A549 (cell line): ENCODE data around the gene ELP5. TPM values are rescaled to one million over a fixed set of nuclear protein-coding genes. Genes with fewer than 3 reads are reported as not detected.

Experiments used
- ATAC-seq, 2 experiments: fragments of 200-7000 bp in 1 of 2; fragments of >200 bp in 1 of 2; cut with Nextera tagmentation in 1 of 2; cut with Tn5 transposase in 1 of 2; 3 replicates each; pipeline versions ENCODE4 v1.8.0 to v1.9.1; 2018 to 2020; ENCODE audit warnings: mild to moderate bottlenecking in 1 of 2, moderate library complexity in 1 of 2
- CTCF ChIA-PET: fragments of 300-600 bp; sonication (Branson Sonifier 250); formaldehyde crosslinking; extraction: SDS; loops from one replicate; lab custom pipeline; 2021; ENCODE audit warnings: antibody characterized with exemption, inconsistent platforms; lab: Yijun Ruan, JAX
- POLR2A ChIA-PET: fragments of 350-600 bp; formaldehyde crosslinking; extraction: SDS; loops from one replicate; lab custom pipeline; 2021; ENCODE audit warnings: antibody characterized with exemption, inconsistent platforms; lab: Yijun Ruan, JAX
- DNase-seq, 2 experiments: peaks; one replicate each; pipeline versions ENCODE4 v3.0.0 to v3.0.0-alpha.2; 2011 to 2016; ENCODE audit warnings: low read depth in 1 of 2, low spot score in 1 of 2
- FAIRE-seq: peaks from 2 replicates; lab custom pipeline; 2011; peaks lifted over from hg19 to GRCh38; lab: Jason Lieb, UNC
- H3K27ac ChIP-seq, 2 experiments: fragments of >200 bp; sonication (Bioruptor Twin); formaldehyde crosslinking; 3 replicates each; pipeline ENCODE4 v1.5.1; 2016 to 2017
- H3K4me1 ChIP-seq: fragments of >200 bp; sonication (Bioruptor Twin); formaldehyde crosslinking; 3 replicates; pipeline ENCODE4 v1.6.1; 2016
- H3K4me2 ChIP-seq: fragments of >200 bp; sonication (Bioruptor Twin); formaldehyde crosslinking; 3 replicates; pipeline ENCODE4 v1.6.1; 2016
- H3K4me3 ChIP-seq: fragments of >200 bp; sonication (Bioruptor Twin); formaldehyde crosslinking; 3 replicates; pipeline ENCODE4 v1.5.1; 2016
- H3K9me3 ChIP-seq: fragments of >200 bp; sonication (Bioruptor Twin); formaldehyde crosslinking; 3 replicates; pipeline ENCODE4 v1.6.1; 2016
- CEBPB ChIP-seq, 2 experiments: fragments of >200 bp in 1 of 2; sonication (Bioruptor Twin) in 1 of 2; formaldehyde crosslinking in 1 of 2; IDR thresholded peaks; 2 replicates each; pipeline ENCODE4 v1.6.1; 2012 to 2016
- HOXB5 ChIP-seq: fragments of 250-450 bp; sonication (Bioruptor Pico); IDR thresholded peaks from 2 replicates; pipeline ENCODE4 v1.5.0; 2020; ENCODE audit warnings: mild to moderate bottlenecking, moderate library complexity
- JUN ChIP-seq, 2 experiments: fragments of >200 bp; sonication (Bioruptor Twin); formaldehyde crosslinking; IDR thresholded peaks; 2 replicates in 1 of 2; 3 replicates in 1 of 2; pipeline ENCODE4 v1.6.1; 2016 to 2017
- MAFK ChIP-seq: fragments of 450-650 bp; IDR thresholded peaks from 2 replicates; pipeline ENCODE4 v1.6.1; 2014; ENCODE audit not compliant: partially characterized antibody
- POLR2A ChIP-seq: IDR thresholded peaks from 2 replicates; pipeline ENCODE4 v1.6.1; 2012; ENCODE audit warnings: mild to moderate bottlenecking, low read length
- RAD21 ChIP-seq, 2 experiments: fragments of >200 bp in 1 of 2; sonication (Bioruptor Twin) in 1 of 2; formaldehyde crosslinking in 1 of 2; IDR thresholded peaks in 1 of 2; conservative IDR thresholded peaks in 1 of 2; 2 replicates in 1 of 2; 3 replicates in 1 of 2; pipeline ENCODE4 v1.6.1; 2012 to 2018; ENCODE audit warnings: inconsistent platforms in 1 of 2
- SMC3 ChIP-seq: fragments of >200 bp; sonication (Bioruptor Twin); formaldehyde crosslinking; IDR thresholded peaks from 3 replicates; pipeline ENCODE4 v1.6.1; 2018; ENCODE audit warnings: inconsistent platforms
- TFCP2L1 ChIP-seq: fragments of 250-450 bp; sonication (Bioruptor Pico); IDR thresholded peaks from 2 replicates; pipeline ENCODE4 v1.5.0; 2021; ENCODE audit warnings: mild to moderate bottlenecking
- ZFP36 ChIP-seq: fragments of 450-650 bp; IDR thresholded peaks from 2 replicates; pipeline ENCODE4 v1.6.1; 2014; ENCODE audit warnings: borderline replicate concordance; ENCODE audit not compliant: partially characterized antibody
- ZSCAN20 ChIP-seq: fragments of 250-450 bp; sonication (Bioruptor Pico); IDR thresholded peaks from 2 replicates; pipeline ENCODE4 v1.8.0; 2022; ENCODE audit warnings: mild to moderate bottlenecking, moderate library complexity
- WGBS: methylation state at CpG from one replicate; pipeline ENCODE4 v1.1.6; 2017; ENCODE audit errors: missing lambda C conversion rate; 5-methylcytosine and 5-hydroxymethylcytosine counted together
- polyA plus RNA-seq, 4 experiments: library from polyadenylated mRNA; depleted of rRNA in 3 of 4; stranded (reverse); fragments of >200 nt; fragmentation: RNase III in 1 of 4; extraction: RNeasy Plus Mini Kit Qiagen cat#74134 plus additional on column Dnase treatment in 1 of 4; gene quantifications; 2 replicates in 3 of 4; 3 replicates in 1 of 4; pipeline ENCODE4 v1.2.3, GENCODE V29; 2011 to 2017
- TF ChIP-seq, protein P1 (sequence below): fragments of >200 bp; sonication (Bioruptor Twin); formaldehyde crosslinking; IDR thresholded peaks from 3 replicates; pipeline ENCODE4 v1.5.1; 2016
- TF ChIP-seq, protein P2 (sequence below): fragments of >200 bp; sonication (Bioruptor Twin); formaldehyde crosslinking; IDR thresholded peaks from 3 replicates; pipeline ENCODE4 v1.6.1; 2016
- TF ChIP-seq, protein P3 (sequence below): IDR thresholded peaks from 2 replicates; pipeline ENCODE4 v1.6.1; 2012
- TF ChIP-seq, protein P4 (sequence below): IDR thresholded peaks from 2 replicates; pipeline ENCODE4 v1.6.1; 2012

The ELP5 gene
- polyA plus RNA-seq, 2 of the 4 experiments (the other 2 are of a cell fraction) = 92.1 to 133 TPM

DNA sequence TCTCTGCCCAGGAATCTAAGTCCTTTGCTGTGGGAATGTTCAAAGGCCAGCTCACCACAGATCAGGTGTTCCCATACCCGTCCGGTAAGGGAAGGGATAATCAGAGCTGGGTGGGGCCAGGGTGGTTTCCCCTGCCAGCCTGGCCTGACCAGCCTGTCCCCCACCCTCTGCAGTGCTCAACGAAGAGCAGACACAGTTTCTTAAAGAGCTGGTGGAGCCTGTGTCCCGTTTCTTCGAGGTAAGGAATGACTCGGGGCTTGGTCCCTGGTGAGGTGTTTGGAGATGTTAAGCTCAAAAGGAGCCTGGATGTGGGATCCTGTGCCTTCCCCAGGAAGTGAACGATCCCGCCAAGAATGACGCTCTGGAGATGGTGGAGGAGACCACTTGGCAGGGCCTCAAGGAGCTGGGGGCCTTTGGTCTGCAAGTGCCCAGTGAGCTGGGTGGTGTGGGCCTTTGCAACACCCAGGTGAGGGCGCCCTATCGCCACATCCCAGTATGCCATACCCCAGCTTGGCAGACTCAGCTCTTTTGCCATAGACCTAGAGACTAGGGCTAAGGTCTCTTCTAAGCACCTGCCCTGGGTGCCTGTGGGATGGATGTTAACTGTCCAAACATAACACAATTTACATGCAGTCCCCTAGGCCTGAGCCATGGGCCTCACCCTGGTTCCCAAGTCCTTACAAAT is 31.3 kb upstream of the ELP5 start:
- TF ChIP-seq, protein P1, sequence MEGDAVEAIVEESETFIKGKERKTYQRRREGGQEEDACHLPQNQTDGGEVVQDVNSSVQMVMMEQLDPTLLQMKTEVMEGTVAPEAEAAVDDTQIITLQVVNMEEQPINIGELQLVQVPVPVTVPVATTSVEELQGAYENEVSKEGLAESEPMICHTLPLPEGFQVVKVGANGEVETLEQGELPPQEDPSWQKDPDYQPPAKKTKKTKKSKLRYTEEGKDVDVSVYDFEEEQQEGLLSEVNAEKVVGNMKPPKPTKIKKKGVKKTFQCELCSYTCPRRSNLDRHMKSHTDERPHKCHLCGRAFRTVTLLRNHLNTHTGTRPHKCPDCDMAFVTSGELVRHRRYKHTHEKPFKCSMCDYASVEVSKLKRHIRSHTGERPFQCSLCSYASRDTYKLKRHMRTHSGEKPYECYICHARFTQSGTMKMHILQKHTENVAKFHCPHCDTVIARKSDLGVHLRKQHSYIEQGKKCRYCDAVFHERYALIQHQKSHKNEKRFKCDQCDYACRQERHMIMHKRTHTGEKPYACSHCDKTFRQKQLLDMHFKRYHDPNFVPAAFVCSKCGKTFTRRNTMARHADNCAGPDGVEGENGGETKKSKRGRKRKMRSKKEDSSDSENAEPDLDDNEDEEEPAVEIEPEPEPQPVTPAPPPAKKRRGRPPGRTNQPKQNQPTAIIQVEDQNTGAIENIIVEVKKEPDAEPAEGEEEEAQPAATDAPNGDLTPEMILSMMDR = peak; percentile 66
- TF ChIP-seq, protein P2, sequence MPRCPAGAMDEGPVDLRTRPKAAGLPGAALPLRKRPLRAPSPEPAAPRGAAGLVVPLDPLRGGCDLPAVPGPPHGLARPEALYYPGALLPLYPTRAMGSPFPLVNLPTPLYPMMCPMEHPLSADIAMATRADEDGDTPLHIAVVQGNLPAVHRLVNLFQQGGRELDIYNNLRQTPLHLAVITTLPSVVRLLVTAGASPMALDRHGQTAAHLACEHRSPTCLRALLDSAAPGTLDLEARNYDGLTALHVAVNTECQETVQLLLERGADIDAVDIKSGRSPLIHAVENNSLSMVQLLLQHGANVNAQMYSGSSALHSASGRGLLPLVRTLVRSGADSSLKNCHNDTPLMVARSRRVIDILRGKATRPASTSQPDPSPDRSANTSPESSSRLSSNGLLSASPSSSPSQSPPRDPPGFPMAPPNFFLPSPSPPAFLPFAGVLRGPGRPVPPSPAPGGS = no peak
- peak; percentile 30 for TF ChIP-seq POLR2A
- peak; percentile 46; the same call in 2 of the 3 replicates for TF ChIP-seq SMC3
- TF ChIP-seq, protein P3, sequence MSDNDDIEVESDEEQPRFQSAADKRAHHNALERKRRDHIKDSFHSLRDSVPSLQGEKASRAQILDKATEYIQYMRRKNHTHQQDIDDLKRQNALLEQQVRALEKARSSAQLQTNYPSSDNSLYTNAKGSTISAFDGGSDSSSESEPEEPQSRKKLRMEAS = peak; percentile 27; the same call in 1 of the 2 replicates
- no peak for TF ChIP-seq ZFP36
- TF ChIP-seq ZSCAN20 (CRISPR knock-in tag) = no peak
- peak; percentile 93 for TF ChIP-seq MAFK
- TF ChIP-seq JUN (IDR thresholded peaks at IDR 0.05) = peak in 1 of 2 experiments; percentile 12; a peak in 2 of 5 replicates
- peak in 1 of 2 experiments; percentile 18; a peak in 1 of 4 replicates for TF ChIP-seq CEBPB (IDR thresholded peaks at IDR 0.05)
- TF ChIP-seq RAD21 (conservative IDR thresholded peaks at IDR 0.05 in 1 of 2, IDR thresholded peaks at IDR 0.05 in 1 of 2) = peak; percentile 60 to 69
- TF ChIP-seq TFCP2L1 = no peak; the same call in 1 of the 2 replicates
- peak; percentile 55 to 76 for ATAC-seq
- Histone ChIP-seq H3K4me2 (peak overlapping the region; percentile 86), H3K27ac (peak overlapping the region; percentile 88 to 98), H3K4me3 (peak overlapping the region; percentile 74), H3K9me3 (no peaks in the 10 kb centered on the region), H3K4me1 (peaks cover 44% of the 10 kb centered on the region)
- DNase-seq = peak; percentile 87 to 92
- FAIRE-seq = peak; percentile 91
- ChIA-PET POLR2A (interaction anchor here (0.6 to 2.7 kb wide), 9 partner anchors 9 to 349 kb away, joined by 3 to 63 read pairs (median 5); partner anchors contain the start of genes DVL2, GABARAP, PHF23 and SLC2A4), CTCF (interaction anchor here (0.5 to 10.0 kb wide), 30 partner anchors 11 to 644 kb away, joined by 3 to 169 read pairs (median 4); partner anchors contain the start of genes DVL2, GABARAP and PHF23)
- WGBS = 9% methylated on average over 11 of the region's 11 CpGs

DNA sequence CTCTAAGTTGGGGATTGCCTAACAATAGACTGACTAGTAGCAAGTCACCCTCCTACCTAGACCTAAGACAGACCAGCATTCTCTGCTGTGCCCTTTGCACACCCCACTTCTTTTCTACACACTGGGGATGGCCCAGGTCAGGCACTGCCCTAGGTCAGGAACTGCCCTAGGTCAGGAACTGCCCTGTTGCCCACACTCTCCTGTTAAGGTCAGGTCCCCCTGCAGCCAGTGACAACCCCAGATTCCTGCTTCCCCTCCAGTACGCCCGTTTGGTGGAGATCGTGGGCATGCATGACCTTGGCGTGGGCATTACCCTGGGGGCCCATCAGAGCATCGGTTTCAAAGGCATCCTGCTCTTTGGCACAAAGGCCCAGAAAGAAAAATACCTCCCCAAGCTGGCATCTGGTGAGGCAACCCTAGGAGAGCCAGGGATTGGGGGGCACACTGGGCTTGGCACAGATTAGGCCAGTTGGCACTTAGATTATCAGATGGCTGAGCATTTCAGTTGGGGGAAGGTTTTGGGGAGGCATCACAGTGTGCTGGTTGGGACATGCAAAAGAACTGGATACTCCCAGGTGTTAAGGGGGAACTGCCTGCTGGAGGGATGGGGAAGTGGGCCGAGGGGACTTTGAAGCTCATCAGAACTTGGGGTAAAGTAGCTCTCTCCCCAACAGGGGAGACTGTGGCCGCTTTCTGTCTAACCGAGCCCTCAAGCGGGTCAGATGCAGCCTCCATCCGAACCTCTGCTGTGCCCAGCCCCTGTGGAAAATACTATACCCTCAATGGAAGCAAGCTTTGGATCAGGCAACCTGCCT is 30.5 kb upstream of the ELP5 start:
- POLR2A ChIA-PET = interaction anchor here (0.8 to 2.7 kb wide), 8 partner anchors 8 to 93 kb away, joined by 3 to 63 read pairs (median 4); partner anchors contain the start of genes DVL2, GABARAP, PHF23 and SLC2A4
- ATAC-seq (peak in 1 of 2 experiments; percentile 0; a peak in 2 of 6 replicates), FAIRE-seq (no peak), DNase-seq (no peak)
- peaks cover 36% of the 10 kb centered on the region for H3K4me1 ChIP-seq
- H3K4me2 ChIP-seq = peak overlapping the region; percentile 86
- peak overlapping the region in 1 of 2 experiments; percentile 98; a peak in 4 of 6 replicates for H3K27ac ChIP-seq
- CTCF ChIA-PET = interaction anchor here (0.6 to 10.0 kb wide), 26 partner anchors 12 to 644 kb away, joined by 3 to 169 read pairs (median 4); partner anchors contain the start of genes DVL2, GABARAP and PHF23
- no peaks in the 10 kb centered on the region for H3K9me3 ChIP-seq
- TF ChIP-seq, protein P4, sequence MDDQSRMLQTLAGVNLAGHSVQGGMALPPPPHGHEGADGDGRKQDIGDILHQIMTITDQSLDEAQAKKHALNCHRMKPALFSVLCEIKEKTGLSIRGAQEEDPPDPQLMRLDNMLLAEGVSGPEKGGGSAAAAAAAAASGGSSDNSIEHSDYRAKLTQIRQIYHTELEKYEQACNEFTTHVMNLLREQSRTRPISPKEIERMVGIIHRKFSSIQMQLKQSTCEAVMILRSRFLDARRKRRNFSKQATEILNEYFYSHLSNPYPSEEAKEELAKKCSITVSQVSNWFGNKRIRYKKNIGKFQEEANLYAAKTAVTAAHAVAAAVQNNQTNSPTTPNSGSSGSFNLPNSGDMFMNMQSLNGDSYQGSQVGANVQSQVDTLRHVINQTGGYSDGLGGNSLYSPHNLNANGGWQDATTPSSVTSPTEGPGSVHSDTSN = peak; percentile 14
- TF ChIP-seq HOXB5 (CRISPR knock-in tag) = no peak
- H3K4me3 ChIP-seq = no peak overlapping the region
- WGBS = 90% methylated on average over 10 of the region's 10 CpGs
